ENCODE results near the gene IL12A.
A peak's percentile ranks its signal among the peaks of the same experiment; 100 is the strongest.

Gene IL12A

DNA sequence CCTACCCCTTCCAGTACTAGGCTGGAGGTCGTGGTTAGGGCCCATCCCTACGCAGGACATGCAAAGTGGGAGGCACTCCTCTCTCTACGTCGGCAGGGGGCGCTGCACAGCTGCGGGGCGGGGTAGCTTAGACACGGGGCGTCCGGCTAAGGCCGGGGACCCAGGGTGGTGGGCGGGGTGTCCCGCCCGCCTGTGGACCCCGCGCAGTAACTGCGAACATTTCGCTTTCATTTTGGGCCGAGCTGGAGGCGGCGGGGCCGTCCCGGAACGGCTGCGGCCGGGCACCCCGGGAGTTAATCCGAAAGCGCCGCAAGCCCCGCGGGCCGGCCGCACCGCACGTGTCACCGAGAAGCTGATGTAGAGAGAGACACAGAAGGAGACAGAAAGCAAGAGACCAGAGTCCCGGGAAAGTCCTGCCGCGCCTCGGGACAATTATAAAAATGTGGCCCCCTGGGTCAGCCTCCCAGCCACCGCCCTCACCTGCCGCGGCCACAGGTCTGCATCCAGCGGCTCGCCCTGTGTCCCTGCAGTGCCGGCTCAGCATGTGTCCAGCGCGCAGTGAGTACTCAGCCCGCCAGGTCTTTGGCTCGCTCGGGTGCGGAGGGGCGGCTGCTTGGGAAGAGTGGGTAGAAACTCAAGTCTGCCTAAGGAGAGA lies at the start of gene IL12A:
Gene IL12A, plus strand, starts transcription at position 219 of the 655 bp plus-strand sequence.
- DNase-seq (ENCODE audit: low read depth) = peak; percentile 36

GRCh38 chr3:159941038-159942000 lies 47.3 kb upstream of the IL12A start:
- DNase-seq (ENCODE audit: low read depth) = peak; percentile 31

GRCh38 chr3:159944781-159945180 lies 43.9 kb upstream of the IL12A start:
- no peak for DNase-seq (ENCODE audit: low read depth)

- no peak for DNase-seq (ENCODE audit: low read depth)
Observed at GRCh38 chr3:159945930-159946329, 42.7 kb upstream of the IL12A start.

DNA sequence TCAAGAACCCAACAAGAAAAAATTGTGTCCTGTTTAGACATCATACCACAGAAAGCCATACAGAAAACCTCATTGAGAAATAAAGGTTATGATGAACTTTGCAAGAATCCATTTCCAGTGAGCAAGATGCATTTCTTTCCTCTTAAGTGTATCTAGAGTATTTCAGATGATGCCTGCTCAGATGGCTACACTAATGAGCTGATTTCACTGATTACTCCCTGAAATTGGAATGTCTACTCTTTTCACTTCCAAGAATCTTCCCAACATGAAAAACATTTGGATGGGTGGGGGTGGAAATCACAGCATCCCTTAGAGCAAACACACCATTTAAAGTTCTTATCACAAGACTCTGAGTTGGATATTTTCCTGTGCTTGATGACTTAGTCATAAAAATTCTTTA lies 41.4 kb upstream of the IL12A start:
- peak; percentile 86 for DNase-seq (ENCODE audit: low read depth)

GRCh38 chr3:159948429-159949144 lies 40.0 kb upstream of the IL12A start:
- DNase-seq (ENCODE audit: low read depth) = no peak

- no peak for DNase-seq (ENCODE audit: low read depth)
Observed at GRCh38 chr3:159950156-159950898, 38.3 kb upstream of the IL12A start.

DNA sequence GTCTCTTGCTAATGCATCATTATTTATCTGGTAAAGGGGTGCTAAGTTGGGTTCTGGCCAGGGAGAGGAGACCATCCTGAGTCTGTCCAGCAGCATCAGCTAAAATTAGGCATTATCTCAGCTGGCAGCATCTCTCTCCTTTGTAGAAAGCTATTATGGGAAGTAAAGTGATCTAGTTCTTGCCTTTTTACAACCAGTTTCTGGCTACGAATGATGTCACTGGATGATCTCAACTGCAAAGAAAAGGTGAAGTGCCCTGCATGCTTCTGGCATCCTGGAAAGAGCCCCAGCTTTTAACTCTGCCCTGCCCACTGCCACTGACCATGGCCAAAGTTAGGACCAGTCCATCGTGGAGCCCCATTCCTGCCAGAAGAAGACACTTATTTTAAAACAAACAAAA lies 37.1 kb upstream of the IL12A start:
- DNase-seq (ENCODE audit: low read depth) = no peak

- DNase-seq (ENCODE audit: low read depth) = no peak
Observed at GRCh38 chr3:159953325-159954085, 35.1 kb upstream of the IL12A start.

DNA sequence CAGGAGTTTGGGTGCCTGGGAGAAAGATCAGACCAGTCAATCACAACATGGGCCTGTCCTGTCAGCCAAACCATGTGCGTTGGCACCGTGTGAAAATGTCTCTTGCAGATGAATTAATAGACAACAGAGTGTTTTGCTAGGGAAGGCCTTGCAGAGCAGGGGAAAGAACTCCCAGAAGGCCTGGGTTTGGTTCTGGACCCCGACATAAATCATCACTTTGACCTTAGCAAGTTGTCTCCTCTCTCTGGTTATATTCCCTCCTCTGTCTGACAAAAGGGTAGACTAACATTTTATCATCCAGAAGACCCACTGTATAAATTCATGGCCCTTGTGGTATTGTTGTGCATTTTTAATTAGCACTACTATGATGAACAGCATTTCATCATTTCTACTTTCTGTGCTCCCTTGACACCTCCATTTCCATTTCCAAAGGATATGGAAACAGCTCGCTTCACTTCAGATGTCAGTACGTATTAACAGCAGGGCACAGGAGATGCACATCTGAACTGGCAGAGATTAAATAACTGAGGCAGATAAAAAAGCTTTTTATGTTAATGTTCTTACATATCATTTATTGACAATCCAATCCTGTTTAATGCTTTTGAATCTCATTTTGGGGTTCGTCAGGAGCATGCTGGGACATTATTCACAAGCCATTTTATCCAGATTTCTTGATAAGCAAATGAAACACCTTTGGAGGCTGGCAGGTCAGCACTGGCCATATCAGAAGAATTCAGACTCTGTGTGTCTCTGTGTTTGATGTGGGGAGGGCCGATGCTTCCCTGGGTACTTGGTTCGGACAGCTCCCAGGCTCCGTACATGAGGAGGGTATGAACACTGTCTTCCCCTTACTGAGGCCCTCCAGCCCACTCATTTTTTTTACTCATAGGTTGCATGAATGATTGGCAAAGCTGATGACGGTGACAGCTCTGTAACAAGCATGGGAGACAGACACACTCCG lies 28.2 kb upstream of the IL12A start:
- DNase-seq (ENCODE audit: low read depth) = no peak

DNA sequence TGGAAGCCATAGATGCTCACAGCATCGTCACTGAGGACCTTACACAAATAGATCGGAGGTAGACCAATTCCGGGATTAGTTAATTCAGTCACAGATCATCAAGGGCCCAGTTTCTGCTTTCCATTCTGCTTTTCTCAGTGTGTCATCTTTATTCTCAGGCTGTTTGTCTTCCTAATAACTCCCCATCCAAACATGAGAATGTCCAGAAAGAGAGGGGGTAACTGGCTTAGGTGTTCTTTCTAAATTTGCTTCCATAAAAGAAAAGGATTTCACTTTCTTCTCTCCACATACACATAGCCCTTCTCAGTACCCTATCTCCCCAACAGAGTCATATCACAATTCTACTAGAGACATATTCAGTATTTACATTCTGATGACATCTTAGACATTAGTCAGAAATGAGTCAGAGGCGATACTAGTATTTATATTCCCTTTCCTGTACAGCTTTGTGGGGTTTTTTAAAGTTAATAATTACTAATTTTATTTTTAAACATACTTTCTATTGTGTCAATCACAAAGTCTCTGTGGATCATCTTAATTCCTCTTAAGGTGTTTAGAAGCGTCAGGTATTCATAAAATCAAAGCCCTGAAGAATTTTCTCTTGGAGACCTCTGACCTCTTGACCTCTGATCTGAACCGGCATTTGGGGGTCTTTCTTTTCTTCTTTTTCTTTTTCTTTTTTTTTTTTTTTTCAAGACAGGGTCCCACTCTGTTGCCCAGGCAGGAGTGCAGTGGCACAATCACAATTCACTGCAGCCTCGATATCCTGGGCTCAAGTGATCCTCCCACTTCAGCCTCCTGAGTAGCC lies 24.3 kb upstream of the IL12A start:
- peak; percentile 78 for DNase-seq (ENCODE audit: low read depth)

- no peak for DNase-seq (ENCODE audit: low read depth)
Observed at GRCh38 chr3:159971311-159971710, 17.3 kb upstream of the IL12A start.

DNA sequence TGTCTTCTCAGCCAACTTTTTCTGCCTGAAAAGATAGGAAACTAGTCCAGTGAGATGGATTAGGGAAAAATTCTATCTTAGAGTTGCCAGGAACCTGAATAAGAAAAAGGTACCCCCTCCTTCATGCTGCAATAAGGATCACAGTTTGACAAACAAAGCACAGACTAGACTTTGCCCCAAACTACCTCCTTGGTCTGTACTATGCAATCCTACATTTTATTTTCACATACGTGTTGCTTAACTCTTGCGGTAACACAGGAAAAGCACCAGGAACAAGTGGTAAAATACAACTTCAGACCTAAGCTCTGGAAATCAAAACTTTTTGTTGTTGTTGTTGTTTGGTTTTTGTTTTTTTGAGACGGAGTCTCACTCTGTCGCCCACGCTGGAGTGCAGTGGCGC lies 11.3 kb upstream of the IL12A start:
- no peak for DNase-seq (ENCODE audit: low read depth)

GRCh38 chr3:159978353-159978752 lies 10.3 kb upstream of the IL12A start:
- DNase-seq (ENCODE audit: low read depth) = no peak

DNA sequence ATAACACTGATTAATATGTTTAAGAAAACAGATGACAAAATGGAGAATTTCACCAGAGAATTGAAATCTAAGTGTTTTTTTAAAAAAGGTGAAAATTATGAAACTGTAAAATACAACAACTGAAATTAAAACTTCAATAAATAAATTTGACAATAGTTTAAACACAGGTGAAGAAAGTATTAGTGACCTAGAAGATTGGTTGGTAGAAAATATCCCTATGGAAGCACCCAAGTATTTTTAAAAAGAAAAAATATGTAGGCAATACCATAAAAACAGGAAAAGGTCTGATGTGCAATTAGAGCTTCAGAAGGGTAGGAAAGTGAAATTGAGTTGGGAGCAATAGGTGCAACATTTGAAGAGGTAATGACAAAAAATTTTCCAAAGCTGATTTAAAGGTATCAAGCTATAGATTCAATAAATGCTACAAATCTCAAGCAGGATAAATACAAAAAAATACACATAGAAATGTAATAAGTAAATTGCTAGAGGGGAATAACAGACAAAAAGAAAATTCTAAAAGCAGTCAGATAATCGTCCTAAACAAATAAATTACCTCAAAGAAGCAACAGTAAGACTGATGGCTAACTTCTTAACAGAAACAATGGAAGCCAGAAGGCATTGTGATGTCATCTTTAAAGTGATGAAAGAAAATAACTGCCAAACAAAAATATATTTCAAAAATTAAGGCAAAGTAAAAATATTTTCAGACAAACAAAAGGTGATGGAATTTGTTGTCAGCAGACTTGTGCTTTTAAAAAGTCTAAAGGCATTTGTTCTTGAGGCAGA lies 9.5 kb upstream of the IL12A start:
- no peak for DNase-seq (ENCODE audit: low read depth)

DNA sequence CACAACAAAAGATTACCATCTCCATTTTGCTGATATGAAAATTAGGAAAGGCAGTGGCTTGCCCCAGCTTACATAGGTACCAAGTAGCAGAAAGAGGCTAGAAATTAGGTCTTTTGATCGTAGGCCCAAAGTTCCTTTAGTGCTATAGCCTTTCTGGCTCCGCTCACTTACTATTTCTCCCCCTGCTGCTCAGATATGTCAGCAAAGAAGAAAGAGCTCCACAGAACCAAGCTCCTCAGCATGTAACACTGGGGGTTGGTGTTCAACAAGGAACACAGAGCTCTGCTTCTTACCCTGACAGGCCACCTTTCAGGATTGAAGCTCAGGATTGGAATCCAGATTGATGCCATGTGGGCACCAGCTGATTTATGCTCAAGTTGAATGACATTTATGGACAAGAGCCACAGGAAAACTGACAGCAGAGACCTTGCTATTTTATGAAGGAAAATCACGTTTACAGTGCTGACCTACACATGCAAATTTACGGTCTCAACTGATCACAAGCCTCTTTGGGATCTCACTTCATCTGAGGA lies 6.1 kb upstream of the IL12A start:
- no peak for DNase-seq (ENCODE audit: low read depth)

- peak; percentile 50 for DNase-seq (ENCODE audit: low read depth)
Observed at GRCh38 chr3:159987291-159987711, 1.3 kb upstream of the IL12A start.
